Glutamatergic neuron (in vitro differentiated cells): Measurements from ENCODE around the gene CAVIN3. TPM values are rescaled to one million over a fixed set of nuclear protein-coding genes. Genes with fewer than 3 reads are reported as not detected.

ENCODE experiments used
- DNase-seq: peaks from one replicate; pipeline ENCODE4 v3.0.0; 2022
- H3K27ac Mint-ChIP-seq: one replicate; pipeline ENCODE4 v1.8.0; 2020; ENCODE audit warnings: mild to moderate bottlenecking, mixed read lengths, inconsistent platforms; ENCODE audit not compliant: unreplicated experiment
- H3K27me3 Mint-ChIP-seq: one replicate; pipeline ENCODE4 v1.8.0; 2020; ENCODE audit warnings: mild to moderate bottlenecking, moderate library complexity, mixed read lengths, inconsistent platforms; ENCODE audit not compliant: unreplicated experiment
- H3K36me3 Mint-ChIP-seq: one replicate; pipeline ENCODE4 v1.8.0; 2020; ENCODE audit warnings: mild to moderate bottlenecking, mixed read lengths, inconsistent platforms; ENCODE audit not compliant: unreplicated experiment
- H3K4me1 Mint-ChIP-seq: one replicate; pipeline ENCODE4 v1.8.0; 2020; ENCODE audit warnings: mild to moderate bottlenecking, low read depth, mixed read lengths, inconsistent platforms; ENCODE audit not compliant: unreplicated experiment
- H3K4me3 Mint-ChIP-seq: one replicate; pipeline ENCODE4 v1.8.0; 2020; ENCODE audit warnings: mild to moderate bottlenecking, mixed read lengths, inconsistent platforms; ENCODE audit not compliant: unreplicated experiment
- H3K9me3 Mint-ChIP-seq: one replicate; pipeline ENCODE4 v1.8.0; 2020; ENCODE audit warnings: mild to moderate bottlenecking, moderate library complexity, mixed read lengths, inconsistent platforms; ENCODE audit not compliant: unreplicated experiment
- CTCF ChIP-seq: fragments of 200-600 bp; sonication (generic); IDR thresholded peaks from one replicate; pipeline ENCODE4 v1.5.0; 2021; ENCODE audit not compliant: partially characterized antibody, unreplicated experiment
- total RNA-seq: library from RNA; stranded (reverse); fragmentation: NEBNext Ultra II Directional; extraction: Animal tissue kit (Norgen Biotek cat#: 25700); gene quantifications from one replicate; pipeline ENCODE4 v1.2.1, GENCODE V29; 2021; ENCODE audit not compliant: unreplicated experiment

Gene CAVIN3
- total RNA-seq, 1 donor from 2014 or later, result 5.9 TPM

DNA sequence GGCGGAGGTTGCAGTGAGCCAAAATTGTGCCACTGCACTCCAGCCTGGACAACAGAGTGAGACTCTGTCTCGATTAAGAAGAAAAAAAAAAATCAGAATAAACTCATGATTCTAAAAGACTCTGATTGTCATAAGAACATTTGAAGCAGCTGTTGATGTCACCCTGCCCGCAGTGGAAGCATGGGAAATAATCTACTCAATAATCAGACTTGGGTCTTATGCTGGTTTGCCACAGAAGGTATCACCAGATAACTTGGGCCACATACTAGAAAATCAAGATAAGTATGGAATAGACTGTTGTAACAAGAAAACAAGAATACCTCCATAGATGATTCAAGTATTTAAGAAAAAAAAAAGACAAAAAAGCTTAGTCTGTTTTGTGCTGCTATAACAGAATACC is 8.2 kb downstream of the CAVIN3 start:
- Mint-ChIP-seq H3K4me1 (no peaks in the 10 kb centered on the region), H3K27me3 (no peaks in the 10 kb centered on the region)
- DNase-seq, result no peak

GRCh38 chr11:6307876-6308275 is 12.4 kb downstream of the CAVIN3 start:
- no peaks in the 10 kb centered on the region for H3K36me3 Mint-ChIP-seq
- no peak for DNase-seq
- no peak overlapping the region for H3K27ac Mint-ChIP-seq
- TF ChIP-seq CTCF, result no peak
- peaks cover 3% of the 10 kb centered on the region for H3K9me3 Mint-ChIP-seq
- no peaks in the 10 kb centered on the region for H3K27me3 Mint-ChIP-seq
- peaks cover 10% of the 10 kb centered on the region for H3K4me1 Mint-ChIP-seq
- H3K4me3 Mint-ChIP-seq, result no peak overlapping the region

More for the DNA sequence above, 8.2 kb downstream of the CAVIN3 start:
- H3K4me3 Mint-ChIP-seq, result no peak overlapping the region
- no peaks in the 10 kb centered on the region for H3K9me3 Mint-ChIP-seq
- no peaks in the 10 kb centered on the region for H3K36me3 Mint-ChIP-seq
- no peak for TF ChIP-seq CTCF
- no peak overlapping the region for H3K27ac Mint-ChIP-seq

DNA sequence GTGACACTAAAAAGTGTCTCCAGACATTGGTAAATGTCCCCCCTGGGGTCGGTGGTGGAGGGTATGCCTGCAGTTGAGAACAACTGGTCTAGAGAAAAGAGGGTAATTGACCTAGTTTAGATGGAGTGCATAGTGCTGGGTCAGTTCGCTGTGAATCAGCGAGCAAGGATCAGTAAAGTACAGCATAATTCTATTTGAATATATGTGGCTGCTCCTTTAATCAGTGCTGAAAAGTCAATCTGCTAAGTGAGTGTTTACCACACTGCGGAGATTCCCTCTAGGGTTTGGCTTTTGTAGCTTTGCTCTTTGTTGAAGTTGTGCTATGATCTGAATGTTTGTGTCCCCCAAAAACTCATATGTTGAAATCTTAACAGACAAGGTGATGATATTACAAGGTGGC is 15.0 kb downstream of the CAVIN3 start:
- no peak for DNase-seq
- peaks cover 3% of the 10 kb centered on the region for H3K9me3 Mint-ChIP-seq
- no peaks in the 10 kb centered on the region for H3K27me3 Mint-ChIP-seq
- H3K27ac Mint-ChIP-seq, result peak overlapping the region; percentile 74
- H3K4me3 Mint-ChIP-seq, result no peak overlapping the region
- peaks cover 17% of the 10 kb centered on the region for H3K4me1 Mint-ChIP-seq
- H3K36me3 Mint-ChIP-seq, result no peaks in the 10 kb centered on the region
- TF ChIP-seq CTCF, result no peak

- DNase-seq, result no peak
These were observed 16.6 kb downstream of the CAVIN3 start for GRCh38 chr11:6303661-6304060.

GRCh38 chr11:6301096-6301495 is 19.2 kb downstream of the CAVIN3 start:
- H3K36me3 Mint-ChIP-seq, result no peaks in the 10 kb centered on the region
- no peak for DNase-seq
- no peaks in the 10 kb centered on the region for H3K27me3 Mint-ChIP-seq
- H3K27ac Mint-ChIP-seq, result no peak overlapping the region
- no peak for TF ChIP-seq CTCF
- H3K9me3 Mint-ChIP-seq, result peaks cover 3% of the 10 kb centered on the region
- no peak overlapping the region for H3K4me3 Mint-ChIP-seq
- peaks cover 15% of the 10 kb centered on the region for H3K4me1 Mint-ChIP-seq

More at GRCh38 chr11:6303661-6304060, 16.6 kb downstream of the CAVIN3 start:
- Mint-ChIP-seq H3K4me1 (peaks cover 17% of the 10 kb centered on the region), H3K4me3 (peak overlapping the region; percentile 6), H3K27ac (no peak overlapping the region), H3K9me3 (peaks cover 3% of the 10 kb centered on the region), H3K36me3 (no peaks in the 10 kb centered on the region), H3K27me3 (no peaks in the 10 kb centered on the region)
- no peak for TF ChIP-seq CTCF
